Heart left ventricle (tissue), 13 donors: ENCODE results near the gene KRT86.

Experiments used
- POLR2A ChIP-seq, 2 donors: fragments of 450-650 bp; IDR thresholded peaks; one replicate each; pipeline ENCODE4 v1.6.1; 2017; ENCODE audit warnings: antibody characterized with exemption in 2 of 2, mild to moderate bottlenecking in 2 of 2, moderate library complexity in 2 of 2
- TF ChIP-seq, protein P1 (sequence below), 12 donors: fragments of 200-600 bp; sonication (generic) in 4 of 12; IDR thresholded peaks; one replicate each; pipeline versions ENCODE4 v1.5.0 to v1.8.0; 2018 to 2022; ENCODE audit warnings: antibody characterized with exemption in 12 of 12, mild to moderate bottlenecking in 5 of 12
- donor health status: ischemic (EF 13 %, LVEDD 7.1; RV severe dilation, severe dysfunction).
- donor health status: DM: no; HTN: yes; CAD: no.
- donor health status: DM: no; HTN: no; CAD: no.
- donor health status: ischemic (EF 25% LVEDD 6.9; RV normal size, moderate dysfunction).
- donor health status: ischemic (EF 25% LVEDD 5.7; RV mildly dilated, moderate dysfunction).
- donor health status: ischemic (EF 35%, LVEDD 5.7; RV mildly dilated, moderate dysfunction).
- donor health status: nonischemic (EF 11% LVEDD 7.7; RV severe dilation, severe dysfunction).
- donor health status: DM: yes; HTN: yes; CAD: no.
- donor health status: PGD.
- donor health status: ischemic (EF 29% LVEDD 5.4; RV normal size, mild dysfunction).
- donor health status: nonischemic (EF 23%, LVEDD 6.1; RV moderate dilation, normal function).

DNA sequence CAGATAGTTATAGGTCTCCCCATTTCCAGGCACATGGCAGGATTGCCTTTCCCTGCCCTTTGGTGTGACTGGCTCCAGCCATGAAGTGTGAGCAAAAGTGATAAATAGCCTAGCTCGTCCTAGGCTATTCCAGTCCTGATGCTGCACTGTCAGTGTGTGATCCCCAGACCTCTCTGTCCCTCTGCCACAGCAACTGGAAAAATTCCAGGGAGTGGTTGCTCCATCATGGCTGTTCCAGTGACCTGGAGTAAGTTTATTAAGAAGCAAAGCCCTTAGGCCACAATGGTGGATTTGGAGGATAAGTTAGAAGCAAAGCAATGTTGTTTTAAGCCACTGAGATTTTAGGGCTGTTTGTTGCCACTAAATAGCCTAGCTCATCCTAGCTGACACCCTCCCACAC, 56.6 kb downstream of the KRT86 start:
- TF ChIP-seq, protein P1, sequence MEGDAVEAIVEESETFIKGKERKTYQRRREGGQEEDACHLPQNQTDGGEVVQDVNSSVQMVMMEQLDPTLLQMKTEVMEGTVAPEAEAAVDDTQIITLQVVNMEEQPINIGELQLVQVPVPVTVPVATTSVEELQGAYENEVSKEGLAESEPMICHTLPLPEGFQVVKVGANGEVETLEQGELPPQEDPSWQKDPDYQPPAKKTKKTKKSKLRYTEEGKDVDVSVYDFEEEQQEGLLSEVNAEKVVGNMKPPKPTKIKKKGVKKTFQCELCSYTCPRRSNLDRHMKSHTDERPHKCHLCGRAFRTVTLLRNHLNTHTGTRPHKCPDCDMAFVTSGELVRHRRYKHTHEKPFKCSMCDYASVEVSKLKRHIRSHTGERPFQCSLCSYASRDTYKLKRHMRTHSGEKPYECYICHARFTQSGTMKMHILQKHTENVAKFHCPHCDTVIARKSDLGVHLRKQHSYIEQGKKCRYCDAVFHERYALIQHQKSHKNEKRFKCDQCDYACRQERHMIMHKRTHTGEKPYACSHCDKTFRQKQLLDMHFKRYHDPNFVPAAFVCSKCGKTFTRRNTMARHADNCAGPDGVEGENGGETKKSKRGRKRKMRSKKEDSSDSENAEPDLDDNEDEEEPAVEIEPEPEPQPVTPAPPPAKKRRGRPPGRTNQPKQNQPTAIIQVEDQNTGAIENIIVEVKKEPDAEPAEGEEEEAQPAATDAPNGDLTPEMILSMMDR (IDR thresholded peaks at IDR 0.05) = no peak
- no peak for TF ChIP-seq POLR2A (IDR thresholded peaks at IDR 0.05)
